Measurements from ENCODE around the gene DUSP2.
"Not testable (repeated sequence)": the region's sequence is repeated elsewhere in the genome, so short reads cannot be mapped to it uniquely, and the experiment has no call there.

The DUSP2 gene

GRCh38 chr2:96161898-96162297 lies 16.7 kb upstream of the DUSP2 start:
- TF ChIP-seq CTCF (IDR thresholded peaks at IDR 0.05; ENCODE audit: low read depth, low read length) = no peak
- H3K4me3 ChIP-seq (ENCODE audit: low read depth, low read length) = no peak overlapping the region

GRCh38 chr2:96160366-96160765 lies 15.1 kb upstream of the DUSP2 start:
- H3K4me3 ChIP-seq (ENCODE audit: low read depth, low read length) = not testable (repeated sequence)

- H3K4me3 ChIP-seq (ENCODE audit: low read depth, low read length) = no peak overlapping the region
- no peak for TF ChIP-seq CTCF (IDR thresholded peaks at IDR 0.05; ENCODE audit: low read depth, low read length)
These were observed 14.0 kb upstream of the DUSP2 start for GRCh38 chr2:96159084-96159830.

- TF ChIP-seq CTCF (IDR thresholded peaks at IDR 0.05; ENCODE audit: low read depth, low read length) = no peak
These were observed 13.3 kb upstream of the DUSP2 start for GRCh38 chr2:96158554-96158940.

GRCh38 chr2:96157649-96158553 lies 12.7 kb upstream of the DUSP2 start:
- no peak overlapping the region for H3K4me3 ChIP-seq (ENCODE audit: low read depth, low read length)
- TF ChIP-seq CTCF (IDR thresholded peaks at IDR 0.05; ENCODE audit: low read depth, low read length) = no peak

More at GRCh38 chr2:96158554-96158940, 13.3 kb upstream of the DUSP2 start:
- H3K4me3 ChIP-seq (ENCODE audit: low read depth, low read length) = no peak overlapping the region

GRCh38 chr2:96156926-96157648 lies 11.8 kb upstream of the DUSP2 start:
- no peak overlapping the region for H3K4me3 ChIP-seq (ENCODE audit: low read depth, low read length)
- no peak for TF ChIP-seq CTCF (IDR thresholded peaks at IDR 0.05; ENCODE audit: low read depth, low read length)

- no peak overlapping the region for H3K4me3 ChIP-seq (ENCODE audit: low read depth, low read length)
- no peak for TF ChIP-seq CTCF (IDR thresholded peaks at IDR 0.05; ENCODE audit: low read depth, low read length)
These were observed 11.0 kb upstream of the DUSP2 start for GRCh38 chr2:96156011-96156820.
